ENCODE measurements around the gene DMBT1.

DNA sequence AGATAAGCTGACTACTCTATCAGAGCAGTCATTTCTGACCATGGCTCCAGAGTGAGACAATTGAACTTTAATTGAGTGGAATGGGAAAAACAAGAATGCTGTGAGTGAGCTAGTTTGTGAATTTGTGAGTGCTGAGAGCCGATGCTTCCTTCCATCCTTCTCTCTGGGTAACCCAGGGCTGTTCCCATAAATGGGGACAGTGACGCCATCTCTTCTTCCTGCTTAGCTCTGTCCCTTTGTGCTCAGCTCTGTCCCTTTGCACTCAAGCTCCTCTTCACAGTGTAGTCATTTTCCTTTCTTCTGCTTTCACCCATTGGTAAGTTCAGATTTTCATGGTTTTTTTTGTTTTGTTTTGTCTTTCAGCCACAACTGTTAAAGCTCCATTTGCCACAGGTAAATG, 114.7 kb downstream of the DMBT1 start:
- TF ChIP-seq CTCF (IDR thresholded peaks at IDR 0.05) = no peak
- no peak for TF ChIP-seq EP300 (IDR thresholded peaks at IDR 0.05)
